K562 treated with DMSO at 1 percent for 12 hours (cell line): Measurements from ENCODE around the gene CRTC3. TPM values are rescaled to one million over a fixed set of nuclear protein-coding genes. Genes with fewer than 3 reads are reported as not detected.

Experiments used
- total RNA-seq: library from RNA; unstranded; fragments of 300-600 nt; gene quantifications from 2 replicates; pipeline ENCODE4 v1.2.3, GENCODE V29; 2022; ENCODE audit not compliant: insufficient read depth

Gene CRTC3
- 4.7 and 20.8 TPM in 2 replicates for total RNA-seq

GRCh38 chr15:90529371-90530249, at the start of gene CRTC3:
CRTC3 (plus strand) TSS chr15:90529923; CDS start chr15:90530072, 149 bp downstream.

Other genes starting within 250 kb of the CRTC3 start
- gene ZNF774, start 177.6 kb upstream of the CRTC3 start, total RNA-seq = 0.38 and 11.5 TPM in 2 replicates
- gene IQGAP1, start 141.7 kb upstream of the CRTC3 start, total RNA-seq = 46.4 and 101 TPM in 2 replicates
- gene BLM, start 187.4 kb downstream of the CRTC3 start, total RNA-seq = 15.9 and 32.6 TPM in 2 replicates